K562 (cell line): ENCODE measurements around the gene BLOC1S3. TPM values are rescaled to one million over a fixed set of nuclear protein-coding genes. Genes with fewer than 3 reads are reported as not detected.

ENCODE experiments used
- BHLHE40 ChIP-seq: IDR thresholded peaks from 2 replicates; pipeline ENCODE4 v1.6.1; 2011; ENCODE audit warnings: low read length, improper control_type of control experiment
- CTCF ChIP-seq, 3 experiments: IDR thresholded peaks in 2 of 3; conservative IDR thresholded peaks in 1 of 3; 2 replicates each; pipeline ENCODE4 v1.5.1; 2011 to 2012; ENCODE audit warnings: low read length in 3 of 3, mild to moderate bottlenecking in 3 of 3, control low read depth in 2 of 3, improper control_type of control experiment in 1 of 3, inconsistent platforms in 1 of 3, low read depth in 1 of 3, mixed read lengths in 1 of 3, moderate library complexity in 1 of 3; ENCODE audit not compliant: insufficient read depth in 2 of 3
- E2F8 ChIP-seq: fragments of 450-650 bp; IDR thresholded peaks from 2 replicates; pipeline ENCODE4 v1.7.1; 2018; ENCODE audit warnings: mild to moderate bottlenecking, low read depth; ENCODE audit not compliant: partially characterized antibody
- EHMT2 ChIP-seq: fragments of 450-650 bp; IDR thresholded peaks from 2 replicates; pipeline ENCODE4 v1.6.1; 2018; ENCODE audit warnings: antibody characterized with exemption
- ELF4 ChIP-seq: fragments of 450-650 bp; formaldehyde crosslinking; IDR thresholded peaks from 2 replicates; pipeline ENCODE4 v1.4.0; 2022; ENCODE audit warnings: missing genetic modification characterization
- GATAD2A ChIP-seq: fragments of 450-650 bp; IDR thresholded peaks from 2 replicates; pipeline ENCODE4 v1.6.1; 2017
- GTF2E2 ChIP-seq: fragments of 200-800 bp; sonication (Bioruptor generic); IDR thresholded peaks from 2 replicates; pipeline ENCODE4 v1.6.1; 2016; ENCODE audit warnings: missing genetic modification characterization, missing compliant biosample characterization
- IRF9 ChIP-seq: fragments of 450-650 bp; IDR thresholded peaks from 2 replicates; pipeline ENCODE4 v1.6.1; 2016; ENCODE audit warnings: missing biosample characterization, missing genetic modification characterization
- OTX1 ChIP-seq: fragments of 450-650 bp; formaldehyde crosslinking; IDR thresholded peaks from 2 replicates; pipeline ENCODE4 v1.4.0; 2022; ENCODE audit warnings: mild to moderate bottlenecking
- TEAD4 ChIP-seq, 2 experiments: sonication (generic) in 1 of 2; formaldehyde crosslinking in 1 of 2; IDR thresholded peaks; 2 replicates each; pipeline versions ENCODE4 v1.6.1 to v1.8.0; 2012 to 2022; ENCODE audit warnings: borderline replicate concordance in 1 of 2, inconsistent platforms in 1 of 2, low read length in 1 of 2, mild to moderate bottlenecking in 1 of 2, missing genetic modification reagents in 1 of 2
- UBTF ChIP-seq, 2 experiments: IDR thresholded peaks; 2 replicates each; pipeline ENCODE4 v1.6.1; 2012; ENCODE audit warnings: improper control_type of control experiment in 2 of 2, low read depth in 2 of 2, low read length in 2 of 2, borderline replicate concordance in 1 of 2
- ZFP91 ChIP-seq: sonication (generic); formaldehyde crosslinking; IDR thresholded peaks from 2 replicates; pipeline ENCODE4 v1.8.0; 2022; ENCODE audit warnings: mild to moderate bottlenecking, missing genetic modification reagents
- ZNF12 ChIP-seq: sonication (generic); formaldehyde crosslinking; IDR thresholded peaks from 2 replicates; pipeline ENCODE4 v1.4.0; 2020; ENCODE audit warnings: mild to moderate bottlenecking, missing genetic modification reagents
- ZNF121 ChIP-seq: sonication (generic); formaldehyde crosslinking; conservative IDR thresholded peaks from 2 replicates; pipeline ENCODE4 v1.8.0; 2022; ENCODE audit warnings: missing genetic modification reagents
- ZNF23 ChIP-seq: fragments of 250-450 bp; sonication (Bioruptor Pico); IDR thresholded peaks from 2 replicates; pipeline ENCODE4 v1.4.0; 2020; ENCODE audit warnings: mild to moderate bottlenecking
- ZNF586 ChIP-seq: fragments of 450-650 bp; formaldehyde crosslinking; conservative IDR thresholded peaks from 2 replicates; pipeline ENCODE4 v1.4.0; 2020; ENCODE audit warnings: mild to moderate bottlenecking, moderate library complexity
- ZNF75A ChIP-seq: fragments of 450-650 bp; formaldehyde crosslinking; IDR thresholded peaks from 2 replicates; pipeline ENCODE4 v1.4.0; 2020; ENCODE audit warnings: mild to moderate bottlenecking
- ZNF785 ChIP-seq: fragments of 250-450 bp; sonication (Bioruptor Pico); IDR thresholded peaks from 2 replicates; pipeline ENCODE4 v1.4.0; 2020; ENCODE audit warnings: mild to moderate bottlenecking
- polyA plus RNA-seq, 8 experiments: library from polyadenylated mRNA; depleted of rRNA in 4 of 8; stranded (reverse) in 5 of 8; unstranded in 3 of 8; fragments of >200 nt; fragmentation: Nextera tagmentation in 2 of 8; fragmentation: Illumina TruSeq in 1 of 8; extraction: Ambion mirVana in 2 of 8; extraction: Trizol in 1 of 8; gene quantifications; 2 replicates each; pipeline versions ENCODE4 v1.2.1 to v1.2.3, GENCODE V29; 2011 to 2014; ENCODE audit warnings: inconsistent platforms in 1 of 8, missing spikeins in 1 of 8
- total RNA-seq, 7 experiments: library from RNA; depleted of rRNA in 6 of 7; stranded (reverse); fragments of >200 nt in 6 of 7; fragmentation: Illumina TruSeq in 2 of 7; extraction: Trizol in 2 of 7; gene quantifications; 2 replicates each; pipeline versions ENCODE4 v1.2.1 to v1.2.3, GENCODE V29; 2011 to 2021; ENCODE audit warnings: low replicate concordance in 1 of 7

The BLOC1S3 gene
- total and polyA plus RNA-seq, 9 of the 15 experiments (the other 6 are each of a cell fraction or from before 2014, with no cell fraction given), result 3.9 to 20.2 (median 10.4) TPM

- TF ChIP-seq CTCF (IDR thresholded peaks at IDR 0.05 in 2 of 3, conservative IDR thresholded peaks at IDR 0.05 in 1 of 3; ENCODE audit: insufficient read depth in 2 of 3, low read depth in 1 of 3, low read length in 3 of 3) (no peak), ZNF586 (CRISPR knock-in tag) (no peak), TEAD4 (IDR thresholded peaks at IDR 0.05; ENCODE audit: low read length) (no peak; the same call in 1 of the 2 replicates), TEAD4 (CRISPR knock-in tag; IDR thresholded peaks at IDR 0.05; ENCODE audit: borderline replicate concordance) (no peak), ZNF23 (CRISPR knock-in tag) (no peak), ZNF75A (no peak), ZNF785 (CRISPR knock-in tag) (no peak), E2F8 (no peak), IRF9 (tag) (no peak), GTF2E2 (no peak), EHMT2 (no peak), OTX1 (CRISPR knock-in tag) (no peak), GATAD2A (no peak), ELF4 (CRISPR knock-in tag) (no peak), ZFP91 (CRISPR knock-in tag) (no peak), BHLHE40 (no peak), ZNF12 (CRISPR knock-in tag) (no peak), ZNF121 (CRISPR knock-in tag) (no peak), UBTF (IDR thresholded peaks at IDR 0.05; ENCODE audit: borderline replicate concordance in 1 of 2, low read depth in 2 of 2, low read length in 2 of 2) (peak; percentile 96)
Measured at GRCh38 chr19:45177817-45178261, 745 bp upstream of the BLOC1S3 start, which contains the start of gene TRAPPC6A (continued).
